ENCODE measurements around the gene C16orf74.
A peak's percentile ranks its signal among the peaks of the same experiment; 100 is the strongest.

The C16orf74 gene

DNA sequence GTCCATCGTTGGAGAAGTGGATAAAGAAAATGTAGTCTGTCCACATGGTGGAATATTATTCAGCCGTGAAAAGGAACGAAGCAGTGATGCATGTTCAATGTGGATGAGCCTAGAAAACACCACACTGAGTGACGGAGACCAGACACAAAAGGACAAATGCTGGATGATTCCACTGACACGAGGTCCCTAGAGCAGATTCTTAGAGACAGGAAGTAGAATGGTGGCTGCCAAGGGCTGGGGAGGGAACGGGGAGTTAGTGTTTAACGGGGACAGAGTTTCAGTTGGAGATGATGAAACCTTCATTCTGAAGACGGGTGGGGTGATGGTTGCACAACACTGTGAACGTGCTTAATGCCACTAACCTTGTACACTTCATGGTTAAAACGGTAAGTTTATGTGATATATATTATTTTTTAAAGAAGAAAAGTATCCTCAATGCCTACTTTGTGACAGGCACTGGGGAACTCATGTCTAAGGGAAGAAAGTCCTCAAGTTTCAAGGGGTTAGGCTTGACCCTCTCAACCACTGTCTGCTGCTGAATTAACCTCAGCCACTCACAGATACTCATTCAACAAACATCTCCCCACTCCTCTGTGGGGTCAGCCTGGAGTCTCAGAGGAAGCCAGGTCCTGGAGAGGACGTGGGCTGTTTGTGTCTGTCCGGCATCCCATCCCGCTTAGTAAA, 17.6 kb downstream of the C16orf74 start:
- TF ChIP-seq, protein P1, sequence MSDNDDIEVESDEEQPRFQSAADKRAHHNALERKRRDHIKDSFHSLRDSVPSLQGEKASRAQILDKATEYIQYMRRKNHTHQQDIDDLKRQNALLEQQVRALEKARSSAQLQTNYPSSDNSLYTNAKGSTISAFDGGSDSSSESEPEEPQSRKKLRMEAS (IDR thresholded peaks at IDR 0.05; ENCODE audit: low read depth, low read length): peak; percentile 81
- TF ChIP-seq POLR2A (IDR thresholded peaks at IDR 0.05; ENCODE audit: extremely low read depth, insufficient read length) (peak; percentile 19), MYC (IDR thresholded peaks at IDR 0.05; ENCODE audit: low read depth, low read length) (peak; percentile 89)
- TF ChIP-seq, protein P2, sequence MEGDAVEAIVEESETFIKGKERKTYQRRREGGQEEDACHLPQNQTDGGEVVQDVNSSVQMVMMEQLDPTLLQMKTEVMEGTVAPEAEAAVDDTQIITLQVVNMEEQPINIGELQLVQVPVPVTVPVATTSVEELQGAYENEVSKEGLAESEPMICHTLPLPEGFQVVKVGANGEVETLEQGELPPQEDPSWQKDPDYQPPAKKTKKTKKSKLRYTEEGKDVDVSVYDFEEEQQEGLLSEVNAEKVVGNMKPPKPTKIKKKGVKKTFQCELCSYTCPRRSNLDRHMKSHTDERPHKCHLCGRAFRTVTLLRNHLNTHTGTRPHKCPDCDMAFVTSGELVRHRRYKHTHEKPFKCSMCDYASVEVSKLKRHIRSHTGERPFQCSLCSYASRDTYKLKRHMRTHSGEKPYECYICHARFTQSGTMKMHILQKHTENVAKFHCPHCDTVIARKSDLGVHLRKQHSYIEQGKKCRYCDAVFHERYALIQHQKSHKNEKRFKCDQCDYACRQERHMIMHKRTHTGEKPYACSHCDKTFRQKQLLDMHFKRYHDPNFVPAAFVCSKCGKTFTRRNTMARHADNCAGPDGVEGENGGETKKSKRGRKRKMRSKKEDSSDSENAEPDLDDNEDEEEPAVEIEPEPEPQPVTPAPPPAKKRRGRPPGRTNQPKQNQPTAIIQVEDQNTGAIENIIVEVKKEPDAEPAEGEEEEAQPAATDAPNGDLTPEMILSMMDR (IDR thresholded peaks at IDR 0.05; ENCODE audit: low read depth, low read length): no peak
- peak overlapping the region; percentile 54 for H3K4me3 ChIP-seq (ENCODE audit: low read depth, low read length)
- peak; percentile 97 for DNase-seq (ENCODE audit: low read depth)

DNA sequence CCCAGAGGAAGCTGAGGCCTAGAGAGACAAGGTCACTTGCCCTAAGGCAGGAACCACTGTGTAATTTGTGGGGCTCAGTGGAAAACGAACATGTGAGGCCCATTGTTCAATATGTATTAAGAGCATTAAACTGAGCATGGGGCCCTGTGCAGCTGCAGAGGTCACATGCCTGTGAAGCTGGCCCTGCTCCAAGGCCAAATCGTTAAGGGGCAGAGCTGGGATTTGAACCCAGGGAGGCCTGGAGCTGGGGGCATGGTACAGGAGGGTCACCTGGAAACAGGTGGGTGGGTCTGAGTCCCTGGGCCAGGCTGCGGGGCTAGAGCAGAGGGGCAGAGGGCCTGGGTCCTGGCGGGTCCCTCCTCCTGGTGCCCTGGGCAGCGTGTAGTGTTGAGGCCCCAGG, 19.7 kb downstream of the C16orf74 start:
- H3K4me3 ChIP-seq (ENCODE audit: low read depth, low read length): no peak overlapping the region
- DNase-seq (ENCODE audit: low read depth): no peak
- no peak for TF ChIP-seq POLR2A (IDR thresholded peaks at IDR 0.05; ENCODE audit: extremely low read depth, insufficient read length)
- TF ChIP-seq, protein P2 (IDR thresholded peaks at IDR 0.05; ENCODE audit: low read depth, low read length): no peak
- TF ChIP-seq, protein P1 (IDR thresholded peaks at IDR 0.05; ENCODE audit: low read depth, low read length): no peak
- TF ChIP-seq MYC (IDR thresholded peaks at IDR 0.05; ENCODE audit: low read depth, low read length): no peak

DNA sequence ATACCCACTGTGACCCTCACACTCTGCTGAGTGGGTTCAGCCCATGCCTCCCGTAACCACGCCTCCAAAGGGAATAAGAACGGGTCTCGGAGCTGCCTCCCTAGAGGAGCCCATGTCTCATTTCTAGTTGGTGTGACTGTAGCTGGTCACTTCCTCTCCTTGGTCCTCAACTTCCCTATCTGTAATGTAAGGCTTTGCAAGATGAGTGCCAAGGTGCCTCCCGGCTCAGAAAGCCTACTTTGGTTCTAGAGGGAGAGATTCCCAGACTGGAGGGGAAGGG, 20.8 kb downstream of the C16orf74 start:
- TF ChIP-seq POLR2A (IDR thresholded peaks at IDR 0.05; ENCODE audit: extremely low read depth, insufficient read length): peak; percentile 47
- TF ChIP-seq, protein P1 (IDR thresholded peaks at IDR 0.05; ENCODE audit: low read depth, low read length): peak; percentile 51; the same call in 1 of the 2 replicates
- TF ChIP-seq, protein P2 (IDR thresholded peaks at IDR 0.05; ENCODE audit: low read depth, low read length): no peak
- 0 out of 2 replicates have a peak, but pooled peaks have one; percentile 13 for TF ChIP-seq MYC (IDR thresholded peaks at IDR 0.05; ENCODE audit: low read depth, low read length)
- no peak overlapping the region for H3K4me3 ChIP-seq (ENCODE audit: low read depth, low read length)
- DNase-seq (ENCODE audit: low read depth): peak; percentile 99

DNA sequence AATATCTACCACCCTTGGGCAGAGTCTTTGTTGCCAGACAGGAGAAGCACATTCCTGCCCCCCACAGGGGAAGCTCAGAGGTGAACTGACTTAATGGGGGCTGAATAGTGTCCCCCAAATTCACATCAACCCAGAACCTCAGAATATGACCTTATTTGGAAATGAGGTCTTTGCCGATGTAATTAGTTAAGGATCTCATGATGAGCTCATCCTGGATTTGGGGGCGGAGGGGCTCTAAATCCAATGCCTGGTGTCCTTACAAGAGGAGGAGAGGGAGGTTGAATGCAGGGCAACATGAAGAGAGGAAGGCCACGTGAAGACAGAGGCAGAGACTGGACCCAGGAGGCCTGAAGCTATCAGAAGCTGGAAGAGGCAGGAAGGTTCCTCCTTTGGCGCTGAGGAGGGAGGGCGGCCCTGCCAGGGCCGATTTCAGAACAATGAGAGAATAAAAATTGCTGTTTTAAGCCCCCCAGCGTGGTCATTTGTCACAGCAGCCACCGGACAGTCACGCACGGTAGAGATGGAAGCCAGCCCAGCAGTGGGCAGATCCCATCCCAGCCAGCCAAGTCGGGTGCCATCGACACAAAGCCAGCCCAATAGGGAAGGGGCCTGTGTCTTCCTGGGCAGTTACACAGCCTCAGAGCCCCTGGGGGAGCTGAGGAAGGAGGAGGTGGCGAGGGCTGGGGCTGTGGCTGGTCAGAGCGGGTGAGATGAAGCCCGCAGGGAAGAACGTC, 21.3 kb downstream of the C16orf74 start:
- TF ChIP-seq, protein P1 (IDR thresholded peaks at IDR 0.05; ENCODE audit: low read depth, low read length): no peak
- TF ChIP-seq, protein P2 (IDR thresholded peaks at IDR 0.05; ENCODE audit: low read depth, low read length): no peak
- TF ChIP-seq MYC (IDR thresholded peaks at IDR 0.05; ENCODE audit: low read depth, low read length): no peak
- peak; percentile 43 for TF ChIP-seq POLR2A (IDR thresholded peaks at IDR 0.05; ENCODE audit: extremely low read depth, insufficient read length)
- H3K4me3 ChIP-seq (ENCODE audit: low read depth, low read length): peak overlapping the region; percentile 47
- no peak for DNase-seq (ENCODE audit: low read depth)

DNA sequence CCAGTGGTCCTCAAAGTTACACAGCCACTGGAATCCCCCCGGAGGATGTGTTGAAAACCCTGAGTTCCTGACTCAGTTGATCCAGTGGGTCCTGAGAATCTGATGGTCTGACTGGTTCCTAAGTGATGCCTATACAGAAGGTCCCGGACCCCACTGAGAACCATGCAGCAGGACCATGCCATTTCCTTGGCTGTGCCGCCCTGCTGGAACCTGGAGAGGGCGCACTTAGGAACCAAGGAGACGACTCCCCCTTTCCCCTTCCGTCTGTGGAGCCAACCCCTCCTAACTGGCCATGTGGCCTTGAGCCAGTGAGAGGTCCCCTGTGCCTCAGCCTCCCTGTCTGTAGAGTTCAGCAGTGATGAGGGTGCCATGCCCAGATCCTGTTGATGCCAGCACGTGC, 22.0 kb downstream of the C16orf74 start:
- H3K4me3 ChIP-seq (ENCODE audit: low read depth, low read length): no peak overlapping the region
- TF ChIP-seq, protein P2 (IDR thresholded peaks at IDR 0.05; ENCODE audit: low read depth, low read length): peak; percentile 68
- TF ChIP-seq POLR2A (IDR thresholded peaks at IDR 0.05; ENCODE audit: extremely low read depth, insufficient read length): no peak
- peak; percentile 77 for TF ChIP-seq MYC (IDR thresholded peaks at IDR 0.05; ENCODE audit: low read depth, low read length)
- TF ChIP-seq, protein P1 (IDR thresholded peaks at IDR 0.05; ENCODE audit: low read depth, low read length): peak; percentile 58
- peak; percentile 80 for DNase-seq (ENCODE audit: low read depth)

All from NB4 (cell line).